Tibial nerve (tissue), 4 donors: Measurements from ENCODE around the gene MAGI3. TPM values are rescaled to one million over a fixed set of nuclear protein-coding genes. Genes with fewer than 3 reads are reported as not detected.

Experiments
- DNase-seq, 2 donors: peaks; one replicate each; pipeline ENCODE4 v3.0.0-alpha.2; 2019; ENCODE audit warnings: low spot score in 2 of 2
- H3K27ac ChIP-seq, 4 donors: fragments of 200-600 bp; sonication (generic) in 3 of 4; one replicate each; pipeline ENCODE4 v1.5.1; 2017 to 2019; ENCODE audit warnings: mild to moderate bottlenecking in 1 of 4
- H3K27me3 ChIP-seq, 2 donors: fragments of 200-600 bp; sonication (generic) in 1 of 2; one replicate each; pipeline versions ENCODE4 v1.5.1 to v1.6.0; 2017 to 2019
- H3K36me3 ChIP-seq, 3 donors: fragments of 200-600 bp; sonication (generic); one replicate each; pipeline ENCODE4 v1.5.1; 2018 to 2019
- H3K4me1 ChIP-seq, 4 donors: fragments of 200-600 bp; sonication (generic) in 3 of 4; one replicate each; pipeline ENCODE4 v1.5.1; 2017 to 2019
- H3K4me3 ChIP-seq, 4 donors: fragments of 200-600 bp; sonication (generic) in 3 of 4; one replicate each; pipeline ENCODE4 v1.5.1; 2017 to 2019; ENCODE audit warnings: mild to moderate bottlenecking in 1 of 4, moderate library complexity in 1 of 4
- H3K9me3 ChIP-seq, 4 donors: fragments of 200-600 bp; sonication (generic) in 3 of 4; one replicate each; pipeline ENCODE4 v1.5.1; 2017 to 2019
- EP300 ChIP-seq, 2 donors: sonication (generic); formaldehyde crosslinking; IDR thresholded peaks; one replicate each; pipeline ENCODE4 v1.6.1; 2017; ENCODE audit warnings: antibody characterized with exemption in 2 of 2, mild to moderate bottlenecking in 1 of 2
- POLR2A ChIP-seq, 2 donors: fragments of 450-650 bp; IDR thresholded peaks; one replicate each; pipeline ENCODE4 v1.6.1; 2017; ENCODE audit warnings: antibody characterized with exemption in 2 of 2, mild to moderate bottlenecking in 2 of 2, moderate library complexity in 2 of 2
- WGBS, 2 donors: methylation state at CpG; one replicate each; pipeline ENCODE4 v1.1.5; 2018; 5-methylcytosine and 5-hydroxymethylcytosine counted together
- total RNA-seq, 4 donors: library from RNA; depleted of rRNA; stranded (reverse); fragments of >200 nt; gene quantifications; one replicate each; pipeline ENCODE4 v1.1.0, GENCODE V29; 2016
- TF ChIP-seq, protein P1 (sequence below), 5 experiments: fragments of 200-600 bp in 3 of 5; fragments of 450-650 bp in 2 of 5; sonication (generic) in 3 of 5; IDR thresholded peaks; one replicate each; pipeline ENCODE4 v1.5.1; 2016 to 2019; ENCODE audit warnings: antibody characterized with exemption in 5 of 5, mild to moderate bottlenecking in 3 of 5, moderate library complexity in 2 of 5

MAGI3 gene
- total RNA-seq, 4 donors from 2014 or later = 15.7 to 23.3 (median 19.4) TPM

DNA sequence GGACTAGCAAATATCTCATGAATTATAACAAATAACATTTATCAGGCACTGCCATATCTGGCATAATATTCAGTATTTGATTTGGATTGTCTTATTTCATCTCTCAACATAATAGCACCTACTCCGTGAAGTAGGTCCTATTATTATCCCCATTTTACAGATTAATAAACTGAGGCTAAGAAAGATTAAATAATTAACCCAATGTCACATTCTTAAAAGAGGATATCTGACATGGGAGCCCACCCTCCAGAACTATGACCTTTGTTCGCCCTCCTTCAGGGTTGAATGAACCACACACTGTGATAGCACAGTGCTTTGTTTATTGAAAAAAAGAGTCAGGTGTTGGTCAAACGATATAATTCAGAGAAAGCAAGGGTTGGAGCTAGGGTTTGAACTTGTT is 19.4 kb upstream of the MAGI3 start:
- Histone ChIP-seq H3K4me1 (no peaks in the 10 kb centered on the region), H3K9me3 (no peaks in the 10 kb centered on the region), H3K36me3 (no peaks in the 10 kb centered on the region), H3K4me3 (no peak overlapping the region), H3K27ac (no peak overlapping the region), H3K27me3 (no peaks in the 10 kb centered on the region)
- 85 to 86% methylated on average over 3 of the region's 3 CpGs for WGBS, 2 donors
- TF ChIP-seq EP300 (IDR thresholded peaks at IDR 0.05) (no peak), POLR2A (IDR thresholded peaks at IDR 0.05) (no peak)
- TF ChIP-seq, protein P1, sequence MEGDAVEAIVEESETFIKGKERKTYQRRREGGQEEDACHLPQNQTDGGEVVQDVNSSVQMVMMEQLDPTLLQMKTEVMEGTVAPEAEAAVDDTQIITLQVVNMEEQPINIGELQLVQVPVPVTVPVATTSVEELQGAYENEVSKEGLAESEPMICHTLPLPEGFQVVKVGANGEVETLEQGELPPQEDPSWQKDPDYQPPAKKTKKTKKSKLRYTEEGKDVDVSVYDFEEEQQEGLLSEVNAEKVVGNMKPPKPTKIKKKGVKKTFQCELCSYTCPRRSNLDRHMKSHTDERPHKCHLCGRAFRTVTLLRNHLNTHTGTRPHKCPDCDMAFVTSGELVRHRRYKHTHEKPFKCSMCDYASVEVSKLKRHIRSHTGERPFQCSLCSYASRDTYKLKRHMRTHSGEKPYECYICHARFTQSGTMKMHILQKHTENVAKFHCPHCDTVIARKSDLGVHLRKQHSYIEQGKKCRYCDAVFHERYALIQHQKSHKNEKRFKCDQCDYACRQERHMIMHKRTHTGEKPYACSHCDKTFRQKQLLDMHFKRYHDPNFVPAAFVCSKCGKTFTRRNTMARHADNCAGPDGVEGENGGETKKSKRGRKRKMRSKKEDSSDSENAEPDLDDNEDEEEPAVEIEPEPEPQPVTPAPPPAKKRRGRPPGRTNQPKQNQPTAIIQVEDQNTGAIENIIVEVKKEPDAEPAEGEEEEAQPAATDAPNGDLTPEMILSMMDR (IDR thresholded peaks at IDR 0.05) = no peak
- no peak for DNase-seq

DNA sequence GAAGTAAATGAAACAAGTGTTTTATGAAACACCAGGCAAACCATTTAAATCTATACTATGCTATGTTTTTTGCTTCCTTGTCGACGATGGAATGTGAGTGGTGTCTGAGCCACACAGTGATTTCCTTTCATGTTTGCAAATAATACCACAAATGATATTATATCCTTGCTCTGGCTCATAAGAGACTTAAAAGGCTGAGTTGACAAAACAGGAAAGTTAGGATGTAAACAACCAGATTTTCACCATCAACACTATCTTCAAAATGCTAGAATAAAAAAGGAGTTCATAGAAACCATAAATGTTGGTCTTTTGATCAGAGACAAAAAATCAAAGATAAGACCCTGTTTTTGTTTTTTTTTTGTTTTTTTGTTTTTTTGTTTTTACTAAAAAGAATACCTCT is 17.8 kb upstream of the MAGI3 start:
- H3K4me3 ChIP-seq = no peak overlapping the region
- WGBS, 2 donors = 43 to 45% methylated on average over 2 of the region's 2 CpGs

DNA sequence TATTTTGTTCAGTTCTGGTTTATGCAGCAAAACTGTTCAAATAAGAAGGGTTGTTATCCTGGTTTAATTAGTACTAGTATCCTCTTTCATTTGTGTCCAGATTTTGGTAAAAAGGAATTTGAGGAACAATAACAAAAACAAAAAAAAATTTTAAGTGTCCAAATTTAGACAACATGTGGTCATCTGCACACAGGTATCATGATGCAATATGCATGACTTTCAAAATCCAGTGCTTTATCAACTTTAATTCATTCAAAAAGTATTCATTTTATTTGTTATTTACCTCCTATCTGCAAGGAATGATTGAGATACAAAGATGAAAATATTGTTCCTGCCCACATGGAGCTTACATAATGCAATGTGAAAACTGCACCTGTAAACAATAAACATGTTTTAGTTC is 16.7 kb upstream of the MAGI3 start:
- H3K27me3 ChIP-seq = no peaks in the 10 kb centered on the region
- TF ChIP-seq EP300 (IDR thresholded peaks at IDR 0.05) (no peak), POLR2A (IDR thresholded peaks at IDR 0.05) (no peak)
- TF ChIP-seq, protein P1 (IDR thresholded peaks at IDR 0.05) = no peak
- H3K4me3 ChIP-seq = no peak overlapping the region
- DNase-seq = no peak
- H3K36me3 ChIP-seq = no peaks in the 10 kb centered on the region
- H3K27ac ChIP-seq = no peak overlapping the region
- H3K4me1 ChIP-seq = no peaks in the 10 kb centered on the region
- H3K9me3 ChIP-seq = no peaks in the 10 kb centered on the region

More for the DNA sequence above, 17.8 kb upstream of the MAGI3 start:
- H3K36me3 ChIP-seq = no peaks in the 10 kb centered on the region
- TF ChIP-seq EP300 (IDR thresholded peaks at IDR 0.05) = no peak
- TF ChIP-seq, protein P1 (IDR thresholded peaks at IDR 0.05) = no peak
- TF ChIP-seq POLR2A (IDR thresholded peaks at IDR 0.05) = no peak
- DNase-seq = no peak
- no peak overlapping the region for H3K27ac ChIP-seq
- no peaks in the 10 kb centered on the region for H3K9me3 ChIP-seq
- no peaks in the 10 kb centered on the region for H3K27me3 ChIP-seq
- H3K4me1 ChIP-seq = no peaks in the 10 kb centered on the region

DNA sequence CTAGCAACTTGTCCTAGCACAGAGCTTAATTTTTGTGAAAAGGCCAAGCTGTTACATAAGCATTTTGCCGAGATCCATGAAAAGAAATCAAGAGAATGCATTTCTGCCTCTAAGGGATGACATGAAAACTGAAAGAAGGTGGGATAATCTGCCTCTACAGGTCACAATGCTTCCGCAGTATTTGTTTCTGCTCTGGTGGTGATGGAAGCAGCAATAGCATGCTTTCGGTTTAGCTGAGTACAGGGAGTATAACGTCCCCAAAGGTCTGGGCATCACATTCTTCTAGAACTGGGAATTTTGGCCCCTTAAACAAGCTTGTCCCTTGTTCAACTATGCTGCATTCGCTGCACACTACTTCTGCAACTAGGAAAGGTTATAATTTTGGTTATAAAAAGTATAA is 14.4 kb upstream of the MAGI3 start:
- Histone ChIP-seq H3K27me3 (no peaks in the 10 kb centered on the region), H3K4me3 (peak overlapping the region in 1 of 4 donors; percentile 23), H3K27ac (no peak overlapping the region), H3K36me3 (no peaks in the 10 kb centered on the region), H3K4me1 (no peaks in the 10 kb centered on the region), H3K9me3 (no peaks in the 10 kb centered on the region)
- TF ChIP-seq, protein P1 (IDR thresholded peaks at IDR 0.05) = no peak
- TF ChIP-seq POLR2A (IDR thresholded peaks at IDR 0.05) = no peak
- TF ChIP-seq EP300 (IDR thresholded peaks at IDR 0.05) = no peak
- no peak for DNase-seq
- WGBS, 2 donors = 30 to 43% methylated on average over 5 of the region's 5 CpGs

DNA sequence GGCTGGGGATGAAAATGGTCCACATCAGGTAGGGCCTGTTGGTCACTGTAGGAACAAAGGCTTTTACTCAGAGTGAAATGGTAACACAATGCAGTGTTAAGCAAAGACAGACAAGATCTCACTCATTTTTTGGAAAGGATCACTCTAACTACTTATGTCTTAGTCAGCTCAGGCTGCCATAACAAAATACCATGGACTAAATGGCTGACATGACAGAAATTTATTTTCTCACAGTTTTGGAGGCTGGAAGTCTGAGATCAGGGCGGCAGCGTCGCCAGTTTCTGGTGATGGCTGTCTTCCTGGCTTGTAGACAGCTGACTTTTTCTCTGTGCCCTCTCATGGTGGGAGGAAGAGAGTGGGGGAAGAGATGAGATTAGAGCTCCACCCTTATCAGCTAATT is 10.2 kb upstream of the MAGI3 start:
- no peak overlapping the region for H3K4me3 ChIP-seq
- H3K9me3 ChIP-seq = no peaks in the 10 kb centered on the region
- TF ChIP-seq, protein P1 (IDR thresholded peaks at IDR 0.05) = no peak
- TF ChIP-seq POLR2A (IDR thresholded peaks at IDR 0.05) = no peak
- no peak for TF ChIP-seq EP300 (IDR thresholded peaks at IDR 0.05)
- no peaks in the 10 kb centered on the region for H3K4me1 ChIP-seq
- no peaks in the 10 kb centered on the region for H3K27me3 ChIP-seq
- WGBS, 2 donors = 90 to 91% methylated on average over 3 of the region's 3 CpGs
- no peak overlapping the region for H3K27ac ChIP-seq
- DNase-seq = no peak
- H3K36me3 ChIP-seq = no peaks in the 10 kb centered on the region
